ENCODE measurements around the gene PARP1.
A peak's percentile ranks its signal among the peaks of the same experiment; 100 is the strongest.
"Not testable (repeated sequence)": the region's sequence is repeated elsewhere in the genome, so short reads cannot be mapped to it uniquely, and the experiment has no call there.

PARP1 gene

DNA sequence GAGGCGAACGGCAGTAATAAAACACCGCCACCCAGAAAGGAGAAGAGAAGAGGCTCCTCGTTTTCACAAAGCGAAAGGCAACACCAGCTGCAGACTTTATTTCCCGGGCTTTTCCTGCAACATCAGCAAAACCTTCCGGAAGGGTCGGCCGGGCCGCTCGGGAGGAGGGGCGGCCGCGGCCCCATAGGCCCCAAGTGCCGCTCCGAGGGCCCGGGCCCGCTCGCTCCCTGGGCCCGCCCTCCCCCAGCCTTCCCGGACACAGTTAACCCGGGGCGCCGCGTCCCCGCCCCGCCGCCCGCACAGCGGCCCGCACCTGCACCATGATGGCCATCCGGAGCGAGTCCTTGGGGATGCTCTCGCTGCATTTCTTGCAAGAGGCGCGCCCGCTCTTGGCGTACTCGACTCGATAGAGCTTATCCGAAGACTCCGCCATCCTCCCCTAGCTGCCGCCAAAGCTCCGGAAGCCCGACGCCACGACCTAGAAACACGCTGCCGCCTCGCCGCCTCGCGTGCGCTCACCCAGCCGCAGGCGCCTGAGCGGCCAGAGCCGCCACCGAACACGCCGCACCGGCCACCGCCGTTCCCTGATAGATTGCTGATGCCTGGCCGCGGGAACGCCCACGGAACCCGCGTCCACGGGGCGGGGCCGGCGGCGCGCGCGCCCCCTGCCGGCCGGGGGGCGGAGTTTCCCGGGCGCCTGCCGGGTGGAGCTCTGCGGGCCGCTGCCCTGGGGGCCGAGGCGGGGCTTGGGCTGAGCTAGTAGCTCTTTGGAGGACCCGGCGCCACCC is at the start of gene PARP1:
Gene PARP1, minus strand, starts transcription at position 597 of the 788 bp plus-strand sequence. Its CDS starts 164 bp downstream, at position 433.
- peak; percentile 87 for DNase-seq

DNA sequence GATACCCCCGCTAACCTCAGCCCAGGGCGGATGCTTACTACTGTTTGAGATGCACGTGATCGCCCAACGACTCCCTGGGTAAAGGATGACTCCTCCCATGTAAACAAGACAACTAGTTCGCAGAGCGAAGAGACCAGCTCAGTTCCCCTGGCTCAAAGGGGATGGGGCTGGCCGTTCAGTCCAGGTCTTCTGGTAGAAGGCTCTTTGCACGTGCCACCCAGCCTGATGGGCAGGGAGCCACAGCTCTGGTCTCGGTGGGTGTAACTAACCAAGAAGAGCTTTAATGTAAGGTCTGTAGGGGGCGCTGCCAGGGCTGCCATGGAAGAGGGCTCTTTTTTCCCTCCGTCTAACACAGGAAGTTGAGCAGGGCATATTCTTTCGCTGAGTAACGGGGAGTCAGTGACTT is 49.4 kb upstream of the PARP1 start:
- DNase-seq, result peak; percentile 1

DNA sequence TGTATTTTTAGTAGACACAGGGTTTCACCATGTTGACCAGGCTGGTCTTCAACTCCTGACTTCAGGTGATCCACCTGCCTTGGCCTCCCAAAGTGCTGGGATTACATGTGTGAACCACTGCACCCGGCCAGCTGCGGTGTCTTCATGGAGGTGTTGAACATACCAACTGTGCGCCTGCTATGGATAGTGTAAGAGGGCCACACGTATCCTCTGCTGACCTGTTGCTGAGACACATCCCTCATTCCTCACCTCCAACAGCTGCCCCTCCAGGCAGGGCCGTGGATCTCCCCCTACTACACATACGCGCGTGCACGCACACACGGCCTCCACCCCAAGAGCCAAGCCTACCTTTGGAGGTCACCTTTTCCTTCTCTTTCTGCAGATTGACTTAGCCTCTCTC is 48.0 kb upstream of the PARP1 start:
- no peak for DNase-seq

DNA sequence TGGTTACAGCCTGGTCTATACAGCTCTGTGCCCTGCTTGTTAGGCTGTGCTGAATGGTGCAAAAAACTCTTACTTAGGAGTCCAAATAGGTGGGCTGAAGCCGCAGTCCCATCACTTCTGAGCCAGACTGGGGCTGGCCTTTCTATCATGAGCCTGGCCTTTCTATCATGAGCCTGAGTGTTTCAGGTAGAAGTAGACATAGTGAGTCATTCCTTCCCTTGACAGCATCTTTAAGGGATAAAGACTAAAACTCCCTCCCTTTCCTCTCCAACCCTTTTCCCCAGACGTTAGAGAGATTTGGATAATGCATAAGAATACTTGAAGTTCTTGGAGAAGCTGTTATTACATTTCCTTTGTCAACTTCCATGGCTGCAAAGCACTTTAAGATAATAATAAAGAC is 46.5 kb upstream of the PARP1 start:
- no peak for DNase-seq

DNA sequence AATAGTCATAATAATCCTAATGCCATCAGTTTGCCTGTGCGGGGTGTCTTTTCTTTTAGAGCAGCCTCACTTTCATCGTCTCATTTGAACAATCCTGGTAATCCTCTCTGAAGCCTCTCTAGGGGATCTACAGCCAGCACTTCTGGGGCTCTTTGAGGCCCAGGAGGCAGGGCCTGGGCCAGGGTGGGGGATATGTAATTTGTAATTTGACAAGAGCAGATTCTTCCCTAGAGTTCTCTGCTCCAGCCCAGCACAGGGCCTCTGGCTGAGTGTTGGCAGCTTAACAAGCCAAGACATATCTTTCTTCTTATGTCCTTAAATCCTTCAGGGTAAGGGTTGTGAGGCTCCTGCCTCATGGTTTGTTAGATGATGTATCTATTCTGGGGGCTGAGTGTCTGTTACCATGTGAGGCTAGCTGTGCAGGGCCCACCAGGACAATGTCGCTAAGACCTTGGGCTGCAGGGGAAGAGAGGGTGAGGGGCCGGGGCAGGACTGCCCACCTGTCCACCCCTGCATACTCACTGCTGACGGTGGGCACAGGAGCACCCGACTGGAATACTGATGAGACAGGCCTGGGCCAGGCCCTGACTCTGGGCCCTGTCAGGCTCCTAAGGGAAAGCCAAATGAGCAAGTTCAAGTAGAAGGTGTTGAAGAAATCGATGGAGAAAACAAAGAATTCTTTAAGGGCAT is 45.3 kb upstream of the PARP1 start:
- DNase-seq, result no peak

DNA sequence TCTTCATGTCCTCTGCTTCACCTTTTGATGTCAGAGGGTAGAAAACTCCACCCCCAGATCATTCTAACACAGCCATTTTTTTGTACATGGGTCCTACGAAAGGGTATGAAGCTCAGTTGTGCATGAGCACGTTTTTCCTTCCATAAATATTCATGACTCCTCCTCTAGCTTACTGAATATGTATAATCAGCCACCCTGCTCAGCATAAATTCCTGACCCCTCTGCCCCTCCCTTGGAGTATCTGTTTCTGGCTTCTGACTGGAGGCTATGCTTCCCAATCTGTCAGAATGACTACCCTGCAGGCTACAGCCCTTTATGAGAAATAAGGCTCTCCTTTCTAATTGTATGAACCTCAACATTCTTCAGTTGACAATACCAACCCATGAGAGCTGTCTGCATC is 42.8 kb upstream of the PARP1 start:
- DNase-seq, result no peak

DNA sequence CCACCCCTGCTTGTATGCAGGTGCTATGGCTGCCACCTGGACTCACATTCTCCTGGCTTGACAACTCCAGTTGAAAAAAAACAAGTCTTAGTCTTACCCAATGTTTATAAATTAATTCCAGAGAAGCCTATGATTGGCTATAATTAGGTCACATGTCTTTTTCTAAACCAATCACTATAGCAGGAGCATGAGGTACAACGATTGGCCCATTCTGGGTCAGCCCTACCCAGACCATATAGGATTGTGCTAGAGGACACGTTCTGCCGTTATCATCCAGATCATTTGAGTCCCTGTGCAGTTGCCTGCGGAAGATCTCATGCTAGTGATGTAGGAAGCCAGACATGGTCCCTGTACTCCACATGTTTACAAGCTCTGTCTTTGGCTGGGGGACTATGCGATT is 41.9 kb upstream of the PARP1 start:
- no peak for DNase-seq

DNA sequence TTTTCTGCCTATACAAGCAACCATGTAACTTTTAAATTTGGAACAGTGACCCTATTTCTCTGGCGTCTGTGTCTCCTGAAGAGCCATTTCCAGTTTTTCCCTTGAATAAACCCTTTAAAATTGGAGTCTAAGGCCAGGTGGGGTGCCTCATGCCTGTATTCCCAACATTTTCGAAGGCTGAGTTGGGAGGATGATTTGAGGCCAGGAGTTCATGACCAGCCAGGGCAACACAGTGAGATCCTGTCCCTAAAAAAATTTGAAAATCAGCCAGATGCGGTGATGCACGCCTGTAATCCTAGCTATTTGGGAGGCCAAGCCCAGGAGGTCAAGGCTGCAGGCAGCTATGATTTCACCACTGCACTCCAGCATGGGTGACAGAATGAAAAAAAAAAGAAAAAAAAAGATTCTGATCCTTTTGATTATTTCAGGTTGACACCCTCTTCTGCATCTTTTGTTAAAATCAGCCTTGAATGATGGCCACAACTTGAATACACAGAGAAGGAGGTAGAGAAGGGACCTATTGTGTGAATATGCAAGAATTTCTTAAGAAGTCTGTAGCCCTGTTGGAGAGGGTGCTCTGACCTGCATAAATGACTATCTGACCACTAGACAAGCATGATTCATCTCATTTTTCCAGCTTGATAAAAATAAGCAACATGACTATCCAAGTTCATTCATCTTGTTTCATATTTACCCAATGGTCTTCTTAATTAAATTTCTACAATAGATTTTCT is 40.2 kb upstream of the PARP1 start:
- DNase-seq, result no peak

DNA sequence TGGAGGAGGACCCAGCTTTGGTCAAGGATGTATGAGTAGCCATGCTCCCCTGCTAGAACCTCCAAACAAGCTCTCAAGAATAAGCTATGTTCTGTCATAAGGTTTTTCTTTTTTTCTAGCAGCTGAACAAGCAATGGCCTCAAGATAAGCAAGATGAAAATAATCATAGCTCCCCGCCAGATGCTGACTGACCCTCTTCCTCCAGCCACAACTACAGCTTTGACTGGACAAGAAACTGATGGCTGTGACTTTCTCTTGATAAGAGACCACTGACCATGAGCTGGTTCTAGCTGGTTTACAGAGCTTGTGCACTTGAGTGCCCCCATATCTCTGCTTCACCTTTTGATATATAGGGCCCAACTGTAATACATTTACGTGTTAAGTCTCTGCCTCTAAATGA is 38.2 kb upstream of the PARP1 start:
- DNase-seq, result no peak

DNA sequence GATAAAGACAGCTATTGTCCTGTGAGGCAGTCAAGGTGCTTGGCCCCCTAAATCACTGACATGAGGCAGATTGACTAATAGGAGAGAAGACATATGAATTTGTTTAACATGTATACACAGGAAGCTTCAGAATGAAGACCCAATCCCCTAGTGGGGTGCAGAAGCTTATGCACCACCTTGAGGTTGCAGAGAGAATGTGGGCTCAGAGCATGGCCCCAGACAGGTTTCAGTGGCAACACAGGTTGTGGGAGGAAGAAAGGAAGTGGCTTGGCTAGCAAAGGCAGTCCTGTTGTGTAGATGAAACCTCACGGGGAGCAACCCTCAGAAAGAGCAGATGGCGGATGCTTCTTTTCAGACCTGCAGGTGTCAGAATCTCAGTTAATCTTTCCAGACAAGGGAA is 37.0 kb upstream of the PARP1 start:
- DNase-seq, result peak; percentile 33

DNA sequence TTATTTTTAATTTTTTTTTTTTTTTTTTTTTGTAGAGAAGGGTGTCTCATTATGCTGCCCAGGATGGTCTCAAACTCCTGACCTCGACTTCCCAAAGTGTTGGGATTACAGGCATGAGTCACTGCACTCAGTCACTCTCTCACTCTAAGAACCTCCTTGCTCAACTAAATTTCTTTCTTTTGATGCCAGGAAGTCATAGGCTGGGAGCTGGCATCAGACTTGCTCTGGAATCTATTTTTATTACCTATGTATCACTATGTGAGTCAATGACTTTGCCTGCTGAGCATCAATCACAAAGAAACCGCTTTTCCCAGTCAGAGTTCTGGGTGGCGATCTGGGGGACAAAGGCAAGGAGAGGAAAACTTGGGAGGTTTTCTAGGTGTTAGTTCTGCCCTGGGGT is 35.5 kb upstream of the PARP1 start:
- no peak for DNase-seq

DNA sequence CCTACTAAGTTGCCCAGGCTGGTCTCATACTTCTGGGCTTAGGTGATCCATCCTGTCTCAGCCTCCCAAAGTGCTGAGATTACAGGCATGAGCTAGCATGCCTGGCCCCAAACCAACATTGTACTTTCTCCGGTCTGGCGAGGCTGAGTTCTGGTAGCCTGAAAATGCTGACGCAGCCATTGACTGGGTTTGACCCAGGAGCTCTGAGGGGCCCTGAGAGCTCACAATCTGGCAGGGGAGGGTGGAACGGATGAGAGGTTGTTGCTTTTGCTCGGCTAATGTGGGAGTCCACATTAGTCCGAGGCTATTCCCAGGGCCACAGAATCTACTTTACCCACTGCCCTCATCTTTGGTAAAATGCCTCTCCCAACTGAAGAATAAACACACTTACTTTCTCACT is 35.1 kb upstream of the PARP1 start:
- DNase-seq, result no peak

DNA sequence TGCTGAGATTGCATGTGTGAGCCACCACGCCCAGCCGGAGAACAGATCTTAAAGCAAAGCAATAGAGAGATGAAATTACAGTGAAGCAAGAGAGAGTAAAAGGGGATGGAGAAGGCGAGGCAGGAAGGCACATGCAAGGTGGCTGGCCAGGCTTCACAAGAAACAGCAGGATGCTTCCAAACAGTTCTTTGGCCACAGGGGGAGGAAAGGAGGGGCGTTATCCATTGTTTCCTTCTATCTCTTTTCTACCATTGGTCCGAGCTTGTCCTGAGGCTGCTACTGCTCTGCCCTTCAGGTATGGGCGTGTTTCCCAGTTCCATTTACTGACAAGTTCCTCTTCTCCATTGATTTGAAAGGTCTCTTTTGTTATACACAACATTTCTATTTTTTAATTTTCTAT is 33.7 kb upstream of the PARP1 start:
- DNase-seq, result no peak

DNA sequence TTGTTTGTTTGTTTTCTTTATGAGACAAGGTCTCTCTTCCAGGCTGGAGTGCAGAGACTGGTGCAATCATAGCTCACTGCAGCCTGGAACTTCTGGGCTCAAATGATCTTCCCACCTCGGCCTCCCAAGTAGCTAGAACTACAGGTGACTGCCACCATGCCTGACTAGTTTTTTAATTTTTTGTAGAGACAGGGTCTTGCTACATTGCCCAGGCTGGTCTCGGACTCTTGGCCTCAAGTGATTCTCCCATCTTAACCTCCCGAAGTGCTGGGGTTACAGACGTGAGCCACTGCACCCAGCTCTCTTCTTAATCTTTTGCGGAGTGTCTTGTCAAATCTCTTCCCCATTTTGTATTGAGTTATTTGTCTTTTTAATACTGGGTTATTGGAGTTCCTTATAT is 32.6 kb upstream of the PARP1 start:
- no peak for DNase-seq

DNA sequence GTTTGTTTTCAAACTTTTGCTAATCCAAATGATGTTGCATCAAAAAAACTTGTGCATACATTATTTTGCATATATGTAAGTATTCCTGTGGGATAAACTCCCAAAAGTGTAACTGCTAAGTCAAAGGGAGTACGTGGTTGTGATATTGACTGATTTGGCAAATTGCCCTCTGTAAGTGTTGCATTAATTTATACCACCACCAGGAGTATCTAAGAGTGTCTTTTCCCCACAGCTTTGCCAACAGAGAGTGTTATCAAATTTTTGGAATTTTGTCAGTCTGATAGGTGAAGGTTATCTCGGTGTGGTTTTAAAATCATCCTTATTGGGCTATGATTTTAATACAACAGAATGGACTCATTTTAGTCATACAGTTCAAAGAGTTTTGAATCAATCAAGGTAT is 30.1 kb upstream of the PARP1 start:
- no peak for DNase-seq

DNA sequence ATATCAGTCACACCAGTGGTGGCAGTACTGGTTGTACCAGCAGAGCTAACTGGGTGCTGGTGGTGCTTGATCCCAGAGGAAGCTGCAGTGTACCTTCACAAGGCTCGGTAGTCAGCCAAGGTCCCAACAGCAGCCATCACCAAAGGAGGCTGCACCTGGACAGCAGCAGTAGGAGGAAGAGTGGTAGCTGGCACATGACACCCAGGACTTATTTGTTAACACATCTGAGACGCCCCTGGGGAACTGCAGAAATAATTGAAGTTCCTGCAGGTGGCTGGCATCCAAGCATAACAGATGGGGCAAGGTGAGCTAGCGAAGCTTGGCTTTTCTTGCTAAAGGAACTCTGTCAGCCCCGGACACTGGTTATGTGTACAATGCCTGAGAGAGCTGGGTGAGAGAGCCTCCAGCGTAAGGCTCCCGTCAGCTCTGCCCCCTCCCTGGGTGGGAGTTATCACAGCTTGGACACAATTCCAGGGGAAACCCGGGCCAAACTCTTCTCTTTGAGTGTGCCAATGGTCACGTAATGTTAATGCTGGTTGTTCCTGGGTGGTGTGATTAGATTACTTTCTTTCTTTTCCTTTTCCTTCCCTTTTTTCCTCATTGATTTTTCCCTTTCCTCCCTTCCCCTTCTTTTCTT is 29.1 kb upstream of the PARP1 start:
- DNase-seq, result no peak

DNA sequence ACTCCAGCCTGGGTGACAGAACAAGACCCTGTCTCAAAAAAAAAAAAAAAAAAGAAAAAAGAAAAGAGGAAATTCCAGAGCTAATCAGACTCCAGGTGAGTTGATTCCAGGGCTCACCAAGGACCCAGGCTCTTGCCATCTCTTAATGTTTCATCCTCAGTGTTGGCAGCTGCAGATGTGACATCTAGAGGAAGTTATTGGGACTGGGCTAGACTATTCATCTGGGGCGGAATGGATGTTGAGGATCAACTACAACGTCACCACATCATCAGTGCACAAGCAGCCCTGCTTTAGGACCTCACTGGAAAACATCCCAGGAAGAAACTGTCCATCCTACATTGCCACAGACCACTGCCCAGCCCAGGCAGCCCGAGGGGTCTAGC is 28.6 kb upstream of the PARP1 start:
- no peak for DNase-seq

DNA sequence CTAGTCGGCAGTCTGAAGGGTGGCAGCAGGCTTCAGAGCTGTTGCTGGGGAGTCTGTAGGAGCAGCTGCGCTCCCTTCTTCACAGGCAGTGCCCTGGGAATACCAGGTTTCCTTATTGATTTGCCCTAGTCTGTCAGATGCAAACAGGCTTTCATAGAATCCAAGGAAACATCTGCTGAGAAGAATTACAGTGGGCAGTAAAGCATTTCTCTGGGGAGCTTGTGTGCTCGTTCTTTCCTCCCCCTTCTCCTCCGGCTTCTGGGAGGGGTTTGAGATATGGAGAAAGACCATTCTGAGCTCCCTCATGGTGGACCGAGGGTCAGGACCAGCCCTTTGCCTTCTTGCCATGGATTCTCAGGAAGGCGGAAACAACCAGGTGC is 25.4 kb upstream of the PARP1 start:
- no peak for DNase-seq

DNA sequence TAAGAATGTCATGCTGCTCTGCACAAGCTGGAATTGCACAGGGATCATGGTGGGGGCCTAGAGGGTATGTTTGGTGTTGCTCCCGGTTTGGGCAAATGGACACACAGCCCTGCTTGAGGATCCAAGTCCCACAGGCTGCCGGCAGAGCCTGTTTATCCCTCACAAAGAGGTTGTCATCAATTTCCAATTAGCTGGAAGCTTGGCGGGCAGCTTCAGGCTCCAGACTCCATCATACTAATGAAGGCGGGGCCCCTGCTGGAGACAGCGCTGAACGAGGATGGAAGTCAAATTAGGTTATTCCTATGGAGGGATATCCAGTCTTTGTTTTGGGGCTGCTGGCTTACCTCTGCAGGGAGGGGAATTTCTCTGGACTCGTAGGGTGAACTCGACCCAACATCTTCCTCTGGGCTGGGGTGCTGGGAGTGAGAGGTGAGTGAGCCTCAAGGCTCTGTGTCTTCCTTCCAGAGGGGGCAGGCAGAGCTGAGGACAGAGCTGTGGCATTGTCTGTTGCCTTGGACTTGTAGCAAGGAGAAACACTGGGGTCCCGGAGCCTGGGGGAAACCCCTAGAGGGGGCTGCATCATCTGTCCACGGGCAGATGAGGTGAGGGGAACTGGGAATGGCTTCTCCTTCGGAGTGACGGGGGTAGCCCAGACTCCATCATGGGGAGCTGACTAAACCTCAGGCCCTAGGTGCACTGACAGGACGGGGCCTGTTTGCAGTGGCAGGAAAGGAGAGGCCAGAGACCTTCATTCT is 24.9 kb upstream of the PARP1 start:
- DNase-seq, result no peak

DNA sequence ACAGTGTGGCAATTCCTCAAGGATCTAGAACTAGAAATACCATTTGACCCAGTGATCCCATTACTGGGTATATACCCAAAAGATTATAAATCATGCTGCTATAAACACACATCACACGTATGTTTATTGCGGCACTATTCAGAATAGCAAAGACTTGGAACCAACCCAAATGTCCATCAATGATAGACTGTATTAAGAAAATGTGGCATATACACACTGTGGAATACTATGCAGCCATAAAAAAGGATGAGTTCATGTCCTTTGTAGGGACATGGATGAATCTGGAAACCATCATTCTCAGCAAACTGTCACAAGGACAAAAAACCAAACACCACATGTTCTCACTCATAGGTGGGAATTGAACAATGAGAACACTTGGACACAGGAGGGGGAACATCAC is 24.0 kb upstream of the PARP1 start:
- DNase-seq, result not testable (repeated sequence)

DNA sequence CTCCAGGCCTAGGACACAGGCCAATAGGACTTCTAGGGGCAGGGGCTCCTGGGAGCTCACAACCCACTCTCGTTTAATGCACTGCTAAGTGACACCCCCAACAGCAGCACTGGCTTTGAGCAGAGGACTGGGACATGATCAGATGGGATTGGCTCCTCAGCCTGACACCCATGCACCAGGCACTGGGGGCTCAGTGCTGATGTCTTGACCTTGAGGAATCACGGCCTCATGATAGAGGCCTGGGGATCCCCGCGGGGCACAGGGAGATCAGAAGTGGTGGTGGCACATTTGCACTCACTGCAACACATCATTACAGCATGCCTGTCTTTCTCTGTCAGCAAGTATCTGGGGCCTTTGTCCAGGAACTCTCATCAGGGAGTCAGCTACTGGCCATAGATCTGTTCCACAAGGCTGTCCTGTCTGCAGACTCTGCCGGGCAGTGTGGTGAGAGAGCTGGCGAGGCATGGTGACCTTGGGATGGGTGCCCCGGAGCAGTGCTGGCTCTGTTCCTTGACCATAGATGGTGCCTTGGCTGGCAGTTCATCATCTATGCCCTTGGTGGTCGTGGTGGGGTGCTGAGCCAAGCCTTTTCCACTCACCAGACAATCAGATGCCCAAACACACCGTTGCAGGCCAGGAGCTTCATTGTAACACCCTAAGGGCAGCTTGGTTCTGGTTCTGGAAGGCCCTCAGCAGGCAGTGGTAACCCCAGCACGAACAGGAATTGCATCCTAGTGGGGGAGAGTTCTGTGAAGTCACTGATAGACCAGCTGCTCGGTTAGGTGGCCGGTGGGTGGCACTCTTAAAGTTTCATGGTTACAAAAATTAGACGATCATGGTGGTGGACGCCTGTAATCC is 22.2 kb upstream of the PARP1 start:
- DNase-seq, result no peak
